Measurements from ENCODE around the gene ARHGEF16. TPM values are rescaled to one million over a fixed set of nuclear protein-coding genes. Genes with fewer than 3 reads are reported as not detected.

The ARHGEF16 gene
- total and polyA plus RNA-seq, 2 donors (not counting 1 experiment from before 2014, with no cell fraction given): 0.13 to 0.22 TPM

GRCh38 chr1:3497521-3497920, 43.1 kb downstream of the ARHGEF16 start:
- no peak overlapping the region for H3K4me2 ChIP-seq (replicated peaks; ENCODE audit: low read depth, low read length, poor library complexity, severe bottlenecking)
- H2AFZ ChIP-seq (ENCODE audit: insufficient read depth, low read depth, low read length, poor library complexity, severe bottlenecking): no peak overlapping the region
- ChIA-PET CTCF (no interaction called here), POLR2A (no interaction called here)
- no peaks in the 10 kb centered on the region for H3K4me1 ChIP-seq (ENCODE audit: control insufficient read depth in 2 of 2, insufficient read depth in 2 of 2, low read length in 2 of 2)
- H3K79me2 ChIP-seq (ENCODE audit: control insufficient read depth, insufficient read depth, low read length): no peaks in the 10 kb centered on the region
- intact Hi-C loops (cut with micrococcal nuclease): no loop called here
- no peaks in the 10 kb centered on the region for H3K27me3 ChIP-seq (replicated peaks in 1 of 4; ENCODE audit: control extremely low read depth in 1 of 4, control insufficient read depth in 3 of 4, insufficient read depth in 4 of 4, low read length in 3 of 4)
- no peaks in the 10 kb centered on the region for H3K36me3 ChIP-seq (replicated peaks in 1 of 2; ENCODE audit: control extremely low read depth in 1 of 2, control insufficient read depth in 1 of 2, extremely low read depth in 1 of 2, insufficient read depth in 2 of 2, low read length in 1 of 2)
- H3K27me3 Mint-ChIP-seq: no peaks in the 10 kb centered on the region
- no peak overlapping the region for H3K4me3 Mint-ChIP-seq
- 89% methylated on average over 19 of the region's 19 CpGs for WGBS (ENCODE audit: insufficient coverage)
- no peaks in the 10 kb centered on the region for H4K20me1 ChIP-seq (ENCODE audit: control insufficient read depth, insufficient read depth, low read length, poor library complexity, severe bottlenecking)
- DNase-seq: no peak
- TF ChIP-seq, protein P1, sequence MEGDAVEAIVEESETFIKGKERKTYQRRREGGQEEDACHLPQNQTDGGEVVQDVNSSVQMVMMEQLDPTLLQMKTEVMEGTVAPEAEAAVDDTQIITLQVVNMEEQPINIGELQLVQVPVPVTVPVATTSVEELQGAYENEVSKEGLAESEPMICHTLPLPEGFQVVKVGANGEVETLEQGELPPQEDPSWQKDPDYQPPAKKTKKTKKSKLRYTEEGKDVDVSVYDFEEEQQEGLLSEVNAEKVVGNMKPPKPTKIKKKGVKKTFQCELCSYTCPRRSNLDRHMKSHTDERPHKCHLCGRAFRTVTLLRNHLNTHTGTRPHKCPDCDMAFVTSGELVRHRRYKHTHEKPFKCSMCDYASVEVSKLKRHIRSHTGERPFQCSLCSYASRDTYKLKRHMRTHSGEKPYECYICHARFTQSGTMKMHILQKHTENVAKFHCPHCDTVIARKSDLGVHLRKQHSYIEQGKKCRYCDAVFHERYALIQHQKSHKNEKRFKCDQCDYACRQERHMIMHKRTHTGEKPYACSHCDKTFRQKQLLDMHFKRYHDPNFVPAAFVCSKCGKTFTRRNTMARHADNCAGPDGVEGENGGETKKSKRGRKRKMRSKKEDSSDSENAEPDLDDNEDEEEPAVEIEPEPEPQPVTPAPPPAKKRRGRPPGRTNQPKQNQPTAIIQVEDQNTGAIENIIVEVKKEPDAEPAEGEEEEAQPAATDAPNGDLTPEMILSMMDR (IDR thresholded peaks at IDR 0.05): no peak
- H3K9me3 ChIP-seq (ENCODE audit: control extremely low read depth in 1 of 3, control insufficient read depth in 2 of 3, insufficient read depth in 1 of 3, low read length in 2 of 3): peaks cover 0 to 6% (median 0%) of the 10 kb centered on the region in 3 donors
- H3K27ac ChIP-seq (ENCODE audit: low read length in 2 of 2): no peak overlapping the region
- no peaks in the 10 kb centered on the region for H3K4me1 Mint-ChIP-seq
- no peak overlapping the region for H3K9ac ChIP-seq (ENCODE audit: low read length)
- no peak overlapping the region for H3K4me3 ChIP-seq (ENCODE audit: control extremely low read depth in 1 of 5, extremely low read depth in 1 of 5, insufficient read depth in 1 of 5, low read depth in 2 of 5, low read length in 4 of 5)
- H3K27ac Mint-ChIP-seq: no peak overlapping the region
- no peaks in the 10 kb centered on the region for H3K9me3 Mint-ChIP-seq (ENCODE audit: insufficient read depth)
- ATAC-seq (ENCODE audit: low read depth): no peak

GRCh38 chr1:3498246-3498930, 43.9 kb downstream of the ARHGEF16 start:
- no peak overlapping the region for H3K4me2 ChIP-seq (replicated peaks; ENCODE audit: low read depth, low read length, poor library complexity, severe bottlenecking)
- no peak overlapping the region for H2AFZ ChIP-seq (ENCODE audit: insufficient read depth, low read depth, low read length, poor library complexity, severe bottlenecking)
- Mint-ChIP-seq H3K4me3 (no peak overlapping the region), H3K4me1 (no peaks in the 10 kb centered on the region), H3K9me3 (ENCODE audit: insufficient read depth) (no peaks in the 10 kb centered on the region), H3K27ac (no peak overlapping the region), H3K27me3 (no peaks in the 10 kb centered on the region)
- ATAC-seq (ENCODE audit: low read depth) (no peak), DNase-seq (no peak)
- H3K27me3 ChIP-seq (replicated peaks in 1 of 4; ENCODE audit: control extremely low read depth in 1 of 4, control insufficient read depth in 3 of 4, insufficient read depth in 4 of 4, low read length in 3 of 4): no peaks in the 10 kb centered on the region
- no peak overlapping the region for H3K4me3 ChIP-seq (ENCODE audit: control extremely low read depth in 1 of 5, extremely low read depth in 1 of 5, insufficient read depth in 1 of 5, low read depth in 2 of 5, low read length in 4 of 5)
- H3K9ac ChIP-seq (ENCODE audit: low read length): no peak overlapping the region
- 93% methylated on average over 26 of the region's 26 CpGs for WGBS (ENCODE audit: insufficient coverage)
- H3K4me1 ChIP-seq (ENCODE audit: control insufficient read depth in 2 of 2, insufficient read depth in 2 of 2, low read length in 2 of 2): no peaks in the 10 kb centered on the region
- TF ChIP-seq EZH2 (IDR thresholded peaks at IDR 0.05; ENCODE audit: borderline replicate concordance, insufficient read depth, low read depth, low read length, poor library complexity, severe bottlenecking): no peak
- TF ChIP-seq, protein P1 (IDR thresholded peaks at IDR 0.05): no peak
- ChIA-PET CTCF (no interaction called here), POLR2A (no interaction called here)
- H3K36me3 ChIP-seq (replicated peaks in 1 of 2; ENCODE audit: control extremely low read depth in 1 of 2, control insufficient read depth in 1 of 2, extremely low read depth in 1 of 2, insufficient read depth in 2 of 2, low read length in 1 of 2): no peaks in the 10 kb centered on the region
- intact Hi-C loops (cut with micrococcal nuclease): no loop called here
- peaks cover 0 to 6% (median 0%) of the 10 kb centered on the region in 3 donors for H3K9me3 ChIP-seq (ENCODE audit: control extremely low read depth in 1 of 3, control insufficient read depth in 2 of 3, insufficient read depth in 1 of 3, low read length in 2 of 3)
- no peak overlapping the region for H3K27ac ChIP-seq (ENCODE audit: low read length in 2 of 2)
- no peaks in the 10 kb centered on the region for H3K79me2 ChIP-seq (ENCODE audit: control insufficient read depth, insufficient read depth, low read length)
- H4K20me1 ChIP-seq (ENCODE audit: control insufficient read depth, insufficient read depth, low read length, poor library complexity, severe bottlenecking): no peaks in the 10 kb centered on the region
